Prostate gland (tissue), 2 donors: ENCODE results near the gene EFS. TPM values are rescaled to one million over a fixed set of nuclear protein-coding genes. Genes with fewer than 3 reads are reported as not detected.

Experiments
- DNase-seq: peaks from one replicate; pipeline ENCODE4 v3.0.0-alpha.2; 2019; ENCODE audit warnings: low spot score
- H3K27ac ChIP-seq, 2 donors: fragments of 200-600 bp; sonication (generic); 2 replicates each; pipeline ENCODE4 v1.5.1; 2017 to 2019
- H3K27me3 ChIP-seq: fragments of 200-600 bp; sonication (generic); replicated peaks from 2 replicates; pipeline ENCODE4 v1.5.1; 2019; ENCODE audit not compliant: insufficient read depth
- H3K36me3 ChIP-seq, 2 donors: fragments of 200-600 bp; sonication (generic); 1 replicate in 1 of 2; 2 replicates in 1 of 2; pipeline versions ENCODE4 v1.5.1 to v1.8.1; 2017 to 2019
- H3K4me1 ChIP-seq: fragments of 200-600 bp; sonication (generic); replicated peaks from 2 replicates; pipeline ENCODE4 v1.5.1; 2019
- H3K4me3 ChIP-seq, 2 donors: fragments of 200-600 bp; sonication (generic); 2 replicates each; pipeline ENCODE4 v1.5.1; 2017 to 2019
- H3K9me3 ChIP-seq: fragments of 200-600 bp; sonication (generic); 2 replicates; pipeline ENCODE4 v1.5.1; 2017
- POLR2A ChIP-seq: fragments of 450-650 bp; IDR thresholded peaks from one replicate; pipeline ENCODE4 v1.6.1; 2016; ENCODE audit warnings: antibody characterized with exemption, mild to moderate bottlenecking
- POLR2AphosphoS5 ChIP-seq: sonication (generic); formaldehyde crosslinking; IDR thresholded peaks from one replicate; pipeline ENCODE4 v1.6.1; 2017; ENCODE audit warnings: antibody characterized with exemption
- WGBS: methylation state at CpG from one replicate; pipeline ENCODE4 v1.1.5; 2018; 5-methylcytosine and 5-hydroxymethylcytosine counted together
- intact Hi-C: fragments of 100-400 bp; cut with DNase I; formaldehyde crosslinking; loops from one replicate; pipeline ENCODE4 v1.14.2; 2022
- microRNA counts, 2 donors: library from miRNA; unstranded; fragments of <30 nt; microRNA quantifications; one replicate each; lab custom pipeline; 2016 to 2017
- microRNA-seq: library from miRNA; unstranded; fragments of <30 nt; microRNA quantifications from one replicate; pipeline ENCODE4, GENCODE V29; 2016
- small RNA-seq, 2 donors: library from RNA; depleted of rRNA; stranded (forward); fragments of <200 nt; gene quantifications; one replicate each; pipeline ENCODE3, GENCODE V24; 2016
- total RNA-seq, 2 donors: library from RNA; depleted of rRNA; stranded (reverse); fragments of >200 nt; gene quantifications; one replicate each; pipeline ENCODE4 v1.1.0, GENCODE V29; 2016
- TF ChIP-seq, protein P1 (sequence below), 4 experiments: fragments of 200-600 bp in 2 of 4; fragments of 450-650 bp in 2 of 4; sonication (generic) in 2 of 4; IDR thresholded peaks; 1 replicate in 3 of 4; 2 replicates in 1 of 4; pipeline ENCODE4 v1.5.1; 2016 to 2019; ENCODE audit warnings: antibody characterized with exemption in 4 of 4, mild to moderate bottlenecking in 2 of 4, moderate library complexity in 2 of 4

The EFS gene
- total RNA-seq, 2 donors from 2014 or later, result 26.5 to 53.2 TPM

GRCh38 chr14:23307687-23308644 is 57.0 kb downstream of the EFS start:
- Histone ChIP-seq H3K4me3 (peak overlapping the region; percentile 52 to 62), H3K36me3 (no peaks in the 10 kb centered on the region), H3K4me1 (peaks cover 12% of the 10 kb centered on the region), H3K27me3 (no peaks in the 10 kb centered on the region), H3K27ac (peak overlapping the region; percentile 85 to 87), H3K9me3 (no peaks in the 10 kb centered on the region)
- intact Hi-C loops, result loop anchor here (2.0 to 10.0 kb wide), 2 partner anchors 13 to 183 kb away; partner anchors contain the start of gene PABPN1
- DNase-seq, result no peak
- TF ChIP-seq, protein P1, sequence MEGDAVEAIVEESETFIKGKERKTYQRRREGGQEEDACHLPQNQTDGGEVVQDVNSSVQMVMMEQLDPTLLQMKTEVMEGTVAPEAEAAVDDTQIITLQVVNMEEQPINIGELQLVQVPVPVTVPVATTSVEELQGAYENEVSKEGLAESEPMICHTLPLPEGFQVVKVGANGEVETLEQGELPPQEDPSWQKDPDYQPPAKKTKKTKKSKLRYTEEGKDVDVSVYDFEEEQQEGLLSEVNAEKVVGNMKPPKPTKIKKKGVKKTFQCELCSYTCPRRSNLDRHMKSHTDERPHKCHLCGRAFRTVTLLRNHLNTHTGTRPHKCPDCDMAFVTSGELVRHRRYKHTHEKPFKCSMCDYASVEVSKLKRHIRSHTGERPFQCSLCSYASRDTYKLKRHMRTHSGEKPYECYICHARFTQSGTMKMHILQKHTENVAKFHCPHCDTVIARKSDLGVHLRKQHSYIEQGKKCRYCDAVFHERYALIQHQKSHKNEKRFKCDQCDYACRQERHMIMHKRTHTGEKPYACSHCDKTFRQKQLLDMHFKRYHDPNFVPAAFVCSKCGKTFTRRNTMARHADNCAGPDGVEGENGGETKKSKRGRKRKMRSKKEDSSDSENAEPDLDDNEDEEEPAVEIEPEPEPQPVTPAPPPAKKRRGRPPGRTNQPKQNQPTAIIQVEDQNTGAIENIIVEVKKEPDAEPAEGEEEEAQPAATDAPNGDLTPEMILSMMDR (IDR thresholded peaks at IDR 0.05), result no peak
- TF ChIP-seq POLR2AphosphoS5 (no peak), POLR2A (no peak)
- 80% methylated on average over 22 of the region's 22 CpGs for WGBS

DNA sequence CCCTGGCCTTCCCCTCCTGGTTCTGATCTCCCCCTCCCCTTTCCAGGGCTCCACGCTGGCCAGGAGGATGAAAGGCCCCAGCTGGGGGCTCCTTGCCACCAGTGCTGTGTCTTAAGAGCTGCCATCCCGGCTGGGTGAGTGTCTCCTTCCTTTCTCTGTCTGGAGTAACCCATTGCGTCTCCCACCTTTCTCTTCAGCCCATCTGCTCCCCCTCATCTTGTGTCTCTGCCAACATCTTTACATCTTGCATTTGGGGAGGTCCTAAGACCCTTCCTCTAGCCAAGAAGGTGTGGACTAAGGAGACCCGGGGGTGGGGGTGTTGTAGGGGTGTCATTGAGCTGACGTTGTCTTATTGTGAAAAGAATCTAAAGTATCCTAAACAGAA is 57.8 kb downstream of the EFS start:
- WGBS, result 8% methylated on average over 5 of the region's 5 CpGs

DNA sequence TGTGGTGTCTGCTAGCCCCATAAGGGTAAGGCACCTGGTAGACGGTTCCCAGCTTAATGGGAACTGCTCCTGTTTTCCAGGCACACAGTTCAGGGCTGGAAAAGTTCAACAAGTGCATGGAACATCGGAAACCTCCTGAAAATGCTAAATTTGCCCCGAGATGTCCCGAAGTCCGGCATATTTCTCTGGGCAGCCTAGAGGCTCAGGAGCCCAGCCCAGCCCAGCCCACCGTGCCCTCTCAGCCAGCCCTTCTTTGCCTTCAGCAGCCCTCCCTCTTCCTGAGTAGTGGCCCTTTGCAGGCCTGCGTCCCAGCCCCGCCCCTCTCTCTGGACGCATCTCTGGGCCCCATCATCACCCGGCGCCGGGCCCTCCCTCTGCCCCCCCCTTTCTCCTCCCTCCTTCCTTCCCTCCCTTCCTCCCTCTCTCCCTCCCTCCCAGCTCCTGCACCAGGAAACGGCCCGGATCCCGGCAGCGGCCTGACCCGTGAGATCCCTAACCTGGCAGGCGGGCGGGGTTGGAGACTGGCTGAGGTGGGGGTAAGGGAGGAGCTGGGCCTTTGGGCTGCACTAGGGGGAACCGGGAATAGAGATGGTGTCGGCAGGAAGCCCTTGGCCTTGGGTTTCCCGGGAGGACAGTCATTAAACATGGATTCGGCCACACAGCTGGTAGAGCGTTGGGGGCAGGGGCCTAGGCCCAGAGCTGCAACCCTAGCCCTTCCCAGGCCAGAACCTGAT is 58.4 kb downstream of the EFS start, which contains the start of gene BCL2L2:
Gene BCL2L2 (plus strand): TSS at position 422 of the 734 bp plus-strand sequence. CDS start 935 bp downstream, outside the sequence.
- TF ChIP-seq, protein P1 (IDR thresholded peaks at IDR 0.05), result peak in 2 of 4 experiments; percentile 9 to 17
- TF ChIP-seq POLR2AphosphoS5, result peak; percentile 73
- peak; percentile 67 for TF ChIP-seq POLR2A
- no peaks in the 10 kb centered on the region for H3K36me3 ChIP-seq
- no peaks in the 10 kb centered on the region for H3K9me3 ChIP-seq
- peak within 1 kb of the TSS; percentile 52 to 62 for H3K4me3 ChIP-seq
- peaks cover 12% of the 10 kb centered on the region for H3K4me1 ChIP-seq
- intact Hi-C loops, result loop anchor here (2.0 to 10.0 kb wide), 2 partner anchors 14 to 182 kb away; partner anchors contain the start of gene PABPN1
- H3K27ac ChIP-seq, result peak within 1 kb of the TSS; percentile 85 to 87
- WGBS, result under 1% methylated on average over 24 of the region's 24 CpGs
- DNase-seq, result peak; percentile 90
- H3K27me3 ChIP-seq, result no peaks in the 10 kb centered on the region

More for the DNA sequence above, 57.8 kb downstream of the EFS start:
- Histone ChIP-seq H3K27me3 (no peaks in the 10 kb centered on the region), H3K36me3 (no peaks in the 10 kb centered on the region), H3K4me3 (peak overlapping the region; percentile 52 to 62), H3K4me1 (peaks cover 12% of the 10 kb centered on the region), H3K9me3 (no peaks in the 10 kb centered on the region), H3K27ac (peak overlapping the region; percentile 85 to 87)
- intact Hi-C loops, result loop anchor here (2.0 to 10.0 kb wide), 2 partner anchors 14 to 182 kb away; partner anchors contain the start of gene PABPN1
- DNase-seq, result no peak
- TF ChIP-seq POLR2AphosphoS5, result no peak
- no peak for TF ChIP-seq POLR2A
- TF ChIP-seq, protein P1 (IDR thresholded peaks at IDR 0.05), result no peak

MicroRNA genes within 50 kb of the gene (microRNA counts, 767-probe panel; counts per million panel counts)
- microRNA hsa-miR-208a (lab: Ali Mortazavi, UCI), result 0 to 431 counts per million in 2 donors

Small RNA genes lying within 50 kb of the gene (microRNA-seq; reads per million reads assigned to microRNA genes)
- 0.50 reads per million for gene MIR208A

Small RNA genes lying within 50 kb of the gene (small RNA-seq; reads per million reads assigned to genes)
- 0 to 0.19 reads per million in 2 donors for gene MIR208A

Other genes with a start within 250 kb of the EFS start
- not detected for gene CEBPE, start 245.9 kb downstream of the EFS start, total RNA-seq
- gene SLC7A8, start 181.5 kb downstream of the EFS start, total RNA-seq, result 100 to 1,000 TPM; 119 to 143 TPM
- gene RNF212B, start 127.2 kb downstream of the EFS start, total RNA-seq, result 10 to 100 TPM in 1 of 2 donors, not detected in 1; 21.1 TPM
- 10 to 100 TPM; 15.3 to 22.0 TPM for gene HOMEZ, start 79.0 kb downstream of the EFS start, total RNA-seq
- 10 to 100 TPM in 1 of 2 donors, 1 to 10 TPM in 1; 4.9 to 20.2 TPM for gene PPP1R3E, start 62.3 kb downstream of the EFS start, total RNA-seq
- gene BCL2L2, start 58.3 kb downstream of the EFS start, total RNA-seq, result 10 to 100 TPM; 45.4 to 87.3 TPM
- 100 to 1,000 TPM in 1 of 2 donors, 10 to 100 TPM in 1; 62.7 to 113 TPM for gene PABPN1, start 43.7 kb downstream of the EFS start, total RNA-seq
- 100 to 1,000 TPM; 207 to 351 TPM for gene SLC22A17, start 12.3 kb downstream of the EFS start, total RNA-seq
- gene IL25, start 7.6 kb upstream of the EFS start, total RNA-seq, result not detected
- gene CMTM5, start 11.9 kb upstream of the EFS start, total RNA-seq, result 1 to 10 TPM in 1 of 2 donors, not detected in 1; 1.5 TPM
- gene MYH6, start 43.1 kb upstream of the EFS start, total RNA-seq, result 1 to 10 TPM in 1 of 2 donors, not detected in 1; 3.1 TPM
- 10 to 100 TPM in 1 of 2 donors, under 1 TPM in 1; 0.28 to 40.1 TPM for gene MYH7, start 70.5 kb upstream of the EFS start, total RNA-seq
- 10 to 100 TPM; 33.7 to 37.0 TPM for gene NGDN, start 104.5 kb upstream of the EFS start, total RNA-seq
- 1 to 10 TPM; 2.5 to 3.1 TPM for gene ZFHX2, start 186.6 kb upstream of the EFS start, total RNA-seq
- gene THTPA, start 191.1 kb upstream of the EFS start, total RNA-seq, result 10 to 100 TPM; 22.5 to 45.4 TPM
- 100 to 1,000 TPM in 1 of 2 donors, 10 to 100 TPM in 1; 95.3 to 134 TPM for gene AP1G2, start 202.6 kb upstream of the EFS start, total RNA-seq
- 10 to 100 TPM in 1 of 2 donors, 1 to 10 TPM in 1; 8.5 to 17.8 TPM for gene JPH4, start 213.6 kb upstream of the EFS start, total RNA-seq